Measurements from ENCODE around the gene PTDSS2. TPM values are rescaled to one million over a fixed set of nuclear protein-coding genes. Genes with fewer than 3 reads are reported as not detected.
A peak's percentile ranks its signal among the peaks of the same experiment; 100 is the strongest.

The PTDSS2 gene
- total and polyA plus RNA-seq, 4 donors: 5.1 to 15.6 (median 10.2) TPM

DNA sequence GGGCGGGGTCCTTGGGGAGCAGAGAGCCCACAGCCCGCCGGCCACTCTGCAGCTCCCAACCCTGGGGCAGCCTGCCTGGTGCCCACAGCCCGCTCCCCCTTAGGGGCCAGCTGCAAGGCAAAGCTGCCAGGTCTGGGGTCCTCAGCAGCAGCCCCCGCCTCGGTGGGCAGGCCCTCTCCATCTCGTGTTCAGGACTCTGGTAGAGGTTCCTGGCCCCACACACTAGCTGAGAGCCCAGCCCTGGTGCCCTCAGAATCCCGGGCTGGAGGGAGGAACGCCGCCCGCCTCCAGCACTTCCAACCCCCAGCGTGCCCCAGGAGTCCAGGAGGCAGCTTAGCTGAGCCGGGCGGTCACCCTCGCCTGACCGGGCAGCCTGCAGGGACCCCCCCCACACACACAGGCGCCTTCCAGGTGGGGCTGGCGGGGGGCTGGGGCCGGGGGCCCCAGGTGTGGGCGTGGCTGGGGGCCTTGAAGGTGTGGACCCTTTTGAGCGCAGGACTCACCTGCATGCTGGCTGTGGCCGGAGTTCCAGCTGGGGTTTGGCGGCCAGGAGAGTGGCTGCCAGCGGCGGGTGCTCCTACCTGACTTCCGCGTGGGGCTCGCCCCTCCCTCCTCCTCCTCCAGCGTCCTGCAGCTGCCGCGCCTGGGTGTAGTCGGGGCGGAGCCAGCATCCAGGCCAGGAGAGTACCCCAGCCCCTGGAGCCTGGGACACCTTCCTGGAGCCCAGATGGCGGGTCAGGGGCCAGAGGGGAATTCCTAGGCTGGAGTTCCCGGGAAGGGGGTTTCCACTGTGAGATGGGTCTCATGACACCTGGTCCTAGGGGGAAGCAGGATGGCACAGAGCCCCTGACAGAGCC, 8.4 kb upstream of the PTDSS2 start, which contains the start of gene ANO9:
TSS of gene ANO9 (minus strand) at position 594 of the 857 bp plus-strand sequence. CDS start at position 509, 85 bp downstream.
- Histone ChIP-seq H3K4me3 (ENCODE audit: low read depth in 1 of 3, low read length in 3 of 3) (peak within 1 kb of the TSS in 1 of 3 donors; percentile 15), H3K4me1 (ENCODE audit: control insufficient read depth in 4 of 4, insufficient read depth in 4 of 4, low read length in 3 of 4) (peaks cover 0 to 13% (median 2%) of the 10 kb centered on the region in 4 donors), H3K27ac (ENCODE audit: low read depth in 1 of 2, low read length in 2 of 2) (no peak within 1 kb of the TSS), H3K9me3 (ENCODE audit: control insufficient read depth in 4 of 4, low read length in 3 of 4) (no peaks in the 10 kb centered on the region), H3K27me3 (ENCODE audit: control insufficient read depth in 4 of 4, insufficient read depth in 4 of 4, low read length in 3 of 4) (no peaks in the 10 kb centered on the region), H3K9ac (ENCODE audit: low read depth in 1 of 2, low read length in 2 of 2) (no peak within 1 kb of the TSS), H3K36me3 (ENCODE audit: control insufficient read depth in 4 of 4, insufficient read depth in 3 of 4, low read depth in 1 of 4, low read length in 3 of 4) (no peaks in the 10 kb centered on the region)
- 18% methylated on average over 35 of the region's 35 CpGs for WGBS
- no peak for TF ChIP-seq HNF4A (conservative IDR thresholded peaks at IDR 0.05)
- no peak for TF ChIP-seq GABPA (IDR thresholded peaks at IDR 0.05 in 1 of 2, conservative IDR thresholded peaks at IDR 0.05 in 1 of 2)
- TF ChIP-seq, protein P1, sequence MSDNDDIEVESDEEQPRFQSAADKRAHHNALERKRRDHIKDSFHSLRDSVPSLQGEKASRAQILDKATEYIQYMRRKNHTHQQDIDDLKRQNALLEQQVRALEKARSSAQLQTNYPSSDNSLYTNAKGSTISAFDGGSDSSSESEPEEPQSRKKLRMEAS (IDR thresholded peaks at IDR 0.05): no peak
- no peak for DNase-seq (ENCODE audit: low spot score)

DNA sequence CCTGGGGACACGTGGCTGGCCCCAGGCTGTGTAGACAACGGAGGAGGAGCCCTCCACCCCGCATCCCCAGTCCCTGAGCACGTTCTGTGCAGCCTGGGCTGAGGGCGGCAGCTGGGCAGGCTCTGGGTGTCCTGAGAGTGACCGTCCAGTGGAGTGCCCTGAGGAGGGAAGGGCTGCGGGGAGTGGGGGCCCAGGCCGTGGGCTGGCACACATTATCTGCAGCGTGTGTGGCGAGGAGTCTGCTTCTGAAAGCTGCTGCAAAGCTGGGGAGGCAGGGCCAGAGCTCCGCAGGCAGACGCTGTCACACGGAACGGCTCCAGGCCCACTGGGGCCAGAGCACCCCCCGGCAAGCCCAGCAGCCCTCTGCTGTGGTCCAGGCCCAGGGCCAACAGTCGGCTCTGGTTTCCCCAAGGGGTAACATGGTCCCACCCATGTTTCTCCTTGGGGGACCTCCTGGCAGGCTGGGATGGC, 7.4 kb upstream of the PTDSS2 start:
- Histone ChIP-seq H3K4me1 (ENCODE audit: control insufficient read depth in 4 of 4, insufficient read depth in 4 of 4, low read length in 3 of 4) (peaks cover 0 to 13% (median 2%) of the 10 kb centered on the region in 4 donors), H3K36me3 (ENCODE audit: control insufficient read depth in 4 of 4, insufficient read depth in 3 of 4, low read depth in 1 of 4, low read length in 3 of 4) (no peaks in the 10 kb centered on the region), H3K9ac (ENCODE audit: low read depth in 1 of 2, low read length in 2 of 2) (no peak overlapping the region), H3K27ac (ENCODE audit: low read depth in 1 of 2, low read length in 2 of 2) (no peak overlapping the region), H3K9me3 (ENCODE audit: control insufficient read depth in 4 of 4, low read length in 3 of 4) (no peaks in the 10 kb centered on the region), H3K4me3 (ENCODE audit: low read depth in 1 of 3, low read length in 3 of 3) (no peak overlapping the region), H3K27me3 (ENCODE audit: control insufficient read depth in 4 of 4, insufficient read depth in 4 of 4, low read length in 3 of 4) (no peaks in the 10 kb centered on the region)
- TF ChIP-seq, protein P1 (IDR thresholded peaks at IDR 0.05): no peak
- TF ChIP-seq FOXA2 (IDR thresholded peaks at IDR 0.05) (no peak), NR2F2 (IDR thresholded peaks at IDR 0.05) (no peak), HNF4A (conservative IDR thresholded peaks at IDR 0.05) (no peak), FOXA1 (IDR thresholded peaks at IDR 0.05) (no peak), SP1 (IDR thresholded peaks at IDR 0.05) (no peak), HNF4G (IDR thresholded peaks at IDR 0.05) (no peak), TAF1 (conservative IDR thresholded peaks at IDR 0.05) (no peak), GABPA (IDR thresholded peaks at IDR 0.05 in 1 of 2, conservative IDR thresholded peaks at IDR 0.05 in 1 of 2) (no peak), YY1 (IDR thresholded peaks at IDR 0.05) (no peak), EGR1 (IDR thresholded peaks at IDR 0.05; ENCODE audit: low read depth in 2 of 2) (no peak), JUND (IDR thresholded peaks at IDR 0.05) (no peak)
- TF ChIP-seq, protein P2, sequence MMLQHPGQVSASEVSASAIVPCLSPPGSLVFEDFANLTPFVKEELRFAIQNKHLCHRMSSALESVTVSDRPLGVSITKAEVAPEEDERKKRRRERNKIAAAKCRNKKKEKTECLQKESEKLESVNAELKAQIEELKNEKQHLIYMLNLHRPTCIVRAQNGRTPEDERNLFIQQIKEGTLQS (IDR thresholded peaks at IDR 0.05): no peak
- TF ChIP-seq, protein P3, sequence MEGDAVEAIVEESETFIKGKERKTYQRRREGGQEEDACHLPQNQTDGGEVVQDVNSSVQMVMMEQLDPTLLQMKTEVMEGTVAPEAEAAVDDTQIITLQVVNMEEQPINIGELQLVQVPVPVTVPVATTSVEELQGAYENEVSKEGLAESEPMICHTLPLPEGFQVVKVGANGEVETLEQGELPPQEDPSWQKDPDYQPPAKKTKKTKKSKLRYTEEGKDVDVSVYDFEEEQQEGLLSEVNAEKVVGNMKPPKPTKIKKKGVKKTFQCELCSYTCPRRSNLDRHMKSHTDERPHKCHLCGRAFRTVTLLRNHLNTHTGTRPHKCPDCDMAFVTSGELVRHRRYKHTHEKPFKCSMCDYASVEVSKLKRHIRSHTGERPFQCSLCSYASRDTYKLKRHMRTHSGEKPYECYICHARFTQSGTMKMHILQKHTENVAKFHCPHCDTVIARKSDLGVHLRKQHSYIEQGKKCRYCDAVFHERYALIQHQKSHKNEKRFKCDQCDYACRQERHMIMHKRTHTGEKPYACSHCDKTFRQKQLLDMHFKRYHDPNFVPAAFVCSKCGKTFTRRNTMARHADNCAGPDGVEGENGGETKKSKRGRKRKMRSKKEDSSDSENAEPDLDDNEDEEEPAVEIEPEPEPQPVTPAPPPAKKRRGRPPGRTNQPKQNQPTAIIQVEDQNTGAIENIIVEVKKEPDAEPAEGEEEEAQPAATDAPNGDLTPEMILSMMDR (IDR thresholded peaks at IDR 0.05; ENCODE audit: low read depth, low read length, missing input control): no peak
- TF ChIP-seq, protein P4, sequence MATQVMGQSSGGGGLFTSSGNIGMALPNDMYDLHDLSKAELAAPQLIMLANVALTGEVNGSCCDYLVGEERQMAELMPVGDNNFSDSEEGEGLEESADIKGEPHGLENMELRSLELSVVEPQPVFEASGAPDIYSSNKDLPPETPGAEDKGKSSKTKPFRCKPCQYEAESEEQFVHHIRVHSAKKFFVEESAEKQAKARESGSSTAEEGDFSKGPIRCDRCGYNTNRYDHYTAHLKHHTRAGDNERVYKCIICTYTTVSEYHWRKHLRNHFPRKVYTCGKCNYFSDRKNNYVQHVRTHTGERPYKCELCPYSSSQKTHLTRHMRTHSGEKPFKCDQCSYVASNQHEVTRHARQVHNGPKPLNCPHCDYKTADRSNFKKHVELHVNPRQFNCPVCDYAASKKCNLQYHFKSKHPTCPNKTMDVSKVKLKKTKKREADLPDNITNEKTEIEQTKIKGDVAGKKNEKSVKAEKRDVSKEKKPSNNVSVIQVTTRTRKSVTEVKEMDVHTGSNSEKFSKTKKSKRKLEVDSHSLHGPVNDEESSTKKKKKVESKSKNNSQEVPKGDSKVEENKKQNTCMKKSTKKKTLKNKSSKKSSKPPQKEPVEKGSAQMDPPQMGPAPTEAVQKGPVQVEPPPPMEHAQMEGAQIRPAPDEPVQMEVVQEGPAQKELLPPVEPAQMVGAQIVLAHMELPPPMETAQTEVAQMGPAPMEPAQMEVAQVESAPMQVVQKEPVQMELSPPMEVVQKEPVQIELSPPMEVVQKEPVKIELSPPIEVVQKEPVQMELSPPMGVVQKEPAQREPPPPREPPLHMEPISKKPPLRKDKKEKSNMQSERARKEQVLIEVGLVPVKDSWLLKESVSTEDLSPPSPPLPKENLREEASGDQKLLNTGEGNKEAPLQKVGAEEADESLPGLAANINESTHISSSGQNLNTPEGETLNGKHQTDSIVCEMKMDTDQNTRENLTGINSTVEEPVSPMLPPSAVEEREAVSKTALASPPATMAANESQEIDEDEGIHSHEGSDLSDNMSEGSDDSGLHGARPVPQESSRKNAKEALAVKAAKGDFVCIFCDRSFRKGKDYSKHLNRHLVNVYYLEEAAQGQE (IDR thresholded peaks at IDR 0.05): no peak
- TF ChIP-seq, protein P5, sequence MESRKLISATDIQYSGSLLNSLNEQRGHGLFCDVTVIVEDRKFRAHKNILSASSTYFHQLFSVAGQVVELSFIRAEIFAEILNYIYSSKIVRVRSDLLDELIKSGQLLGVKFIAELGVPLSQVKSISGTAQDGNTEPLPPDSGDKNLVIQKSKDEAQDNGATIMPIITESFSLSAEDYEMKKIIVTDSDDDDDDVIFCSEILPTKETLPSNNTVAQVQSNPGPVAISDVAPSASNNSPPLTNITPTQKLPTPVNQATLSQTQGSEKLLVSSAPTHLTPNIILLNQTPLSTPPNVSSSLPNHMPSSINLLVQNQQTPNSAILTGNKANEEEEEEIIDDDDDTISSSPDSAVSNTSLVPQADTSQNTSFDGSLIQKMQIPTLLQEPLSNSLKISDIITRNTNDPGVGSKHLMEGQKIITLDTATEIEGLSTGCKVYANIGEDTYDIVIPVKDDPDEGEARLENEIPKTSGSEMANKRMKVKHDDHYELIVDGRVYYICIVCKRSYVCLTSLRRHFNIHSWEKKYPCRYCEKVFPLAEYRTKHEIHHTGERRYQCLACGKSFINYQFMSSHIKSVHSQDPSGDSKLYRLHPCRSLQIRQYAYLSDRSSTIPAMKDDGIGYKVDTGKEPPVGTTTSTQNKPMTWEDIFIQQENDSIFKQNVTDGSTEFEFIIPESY (IDR thresholded peaks at IDR 0.05): no peak
- 76% methylated on average over 16 of the region's 16 CpGs for WGBS
- no peak for DNase-seq (ENCODE audit: low spot score)
